Left ventricle myocardium inferior (tissue), 1 donor: ENCODE measurements around the gene PRKX. TPM values are rescaled to one million over a fixed set of nuclear protein-coding genes. Genes with fewer than 3 reads are reported as not detected.
"Not testable (repeated sequence)": the region's sequence is repeated elsewhere in the genome, so short reads cannot be mapped to it uniquely, and the experiment has no call there.

ENCODE experiments used
- DNase-seq: peaks from one replicate; pipeline ENCODE4 v3.0.0-alpha.2; 2020
- H3K27ac ChIP-seq: fragments of 200-600 bp; replicated peaks from 2 replicates; pipeline ENCODE4 v1.8.0; 2021
- H3K27me3 ChIP-seq: fragments of 200-600 bp; 2 replicates; pipeline ENCODE4 v1.8.0; 2021; ENCODE audit warnings: low read depth
- H3K36me3 ChIP-seq: fragments of 200-600 bp; 2 replicates; pipeline ENCODE4 v1.8.0; 2021
- H3K4me1 ChIP-seq: fragments of 200-600 bp; 2 replicates; pipeline ENCODE4 v1.8.0; 2021
- H3K4me3 ChIP-seq: fragments of 200-600 bp; 2 replicates; pipeline ENCODE4 v1.8.0; 2021; ENCODE audit warnings: mild to moderate bottlenecking, moderate library complexity
- H3K9me3 ChIP-seq: fragments of 200-600 bp; replicated peaks from 2 replicates; pipeline ENCODE4 v1.8.0; 2021
- CTCF ChIP-seq: fragments of 200-600 bp; IDR thresholded peaks from 2 replicates; pipeline ENCODE4 v1.8.0; 2021; ENCODE audit warnings: antibody characterized with exemption, mild to moderate bottlenecking, borderline replicate concordance
- intact Hi-C: fragments of 100-400 bp; cut with micrococcal nuclease; formaldehyde crosslinking; loops from one replicate; pipeline ENCODE4 v1.11.0; 2022
- total RNA-seq: library from RNA; stranded (reverse); fragmentation: NEBNext Ultra II Directional; extraction: Animal tissue kit (Norgen Biotek cat#: 25700); gene quantifications from one replicate; pipeline ENCODE4 v1.2.1, GENCODE V29; 2021
- donor health status: DM: no; HTN: yes; CAD: no; lungs with severe emphysema.

PRKX gene
- total RNA-seq, 1 donor from 2014 or later: 3.7 TPM

GRCh38 chrX:3699821-3700381, 13.5 kb downstream of the PRKX start:
- Histone ChIP-seq H3K36me3 (no peaks in the 10 kb centered on the region), H3K4me3 (peak overlapping the region; percentile 48), H3K9me3 (no peaks in the 10 kb centered on the region), H3K27me3 (no peaks in the 10 kb centered on the region), H3K4me1 (peaks cover 14% of the 10 kb centered on the region), H3K27ac (peak overlapping the region; percentile 80)
- DNase-seq: no peak
- intact Hi-C loops: no loop called here
- TF ChIP-seq CTCF: no peak

- Histone ChIP-seq H3K9me3 (no peaks in the 10 kb centered on the region), H3K27ac (peak overlapping the region; percentile 80), H3K4me1 (peaks cover 14% of the 10 kb centered on the region), H3K4me3 (peak overlapping the region; percentile 4), H3K36me3 (no peaks in the 10 kb centered on the region), H3K27me3 (no peaks in the 10 kb centered on the region)
- intact Hi-C loops: no loop called here
- DNase-seq: peak; percentile 24
- no peak for TF ChIP-seq CTCF
Observed at GRCh38 chrX:3697701-3698279, 15.7 kb downstream of the PRKX start.

- intact Hi-C loops: no loop called here
- H3K27ac ChIP-seq: peak overlapping the region; percentile 80
- H3K9me3 ChIP-seq: no peaks in the 10 kb centered on the region
Observed at GRCh38 chrX:3697220-3697684, 16.2 kb downstream of the PRKX start.

GRCh38 chrX:3695536-3695935, 17.9 kb downstream of the PRKX start:
- H3K27me3 ChIP-seq: no peaks in the 10 kb centered on the region
- no peak overlapping the region for H3K4me3 ChIP-seq
- TF ChIP-seq CTCF: no peak
- intact Hi-C loops: no loop called here
- H3K4me1 ChIP-seq: peaks cover 14% of the 10 kb centered on the region
- H3K36me3 ChIP-seq: no peaks in the 10 kb centered on the region
- H3K27ac ChIP-seq: no peak overlapping the region
- no peak for DNase-seq
- H3K9me3 ChIP-seq: no peaks in the 10 kb centered on the region

More at GRCh38 chrX:3697220-3697684, 16.2 kb downstream of the PRKX start:
- no peaks in the 10 kb centered on the region for H3K36me3 ChIP-seq
- no peak for TF ChIP-seq CTCF
- peaks cover 14% of the 10 kb centered on the region for H3K4me1 ChIP-seq
- no peak for DNase-seq
- no peaks in the 10 kb centered on the region for H3K27me3 ChIP-seq
- H3K4me3 ChIP-seq: peak overlapping the region; percentile 4

- Histone ChIP-seq H3K9me3 (no peaks in the 10 kb centered on the region), H3K27ac (no peak overlapping the region), H3K4me3 (no peak overlapping the region), H3K27me3 (no peaks in the 10 kb centered on the region), H3K36me3 (no peaks in the 10 kb centered on the region), H3K4me1 (no peaks in the 10 kb centered on the region)
- DNase-seq: no peak
- intact Hi-C loops: no loop called here
- no peak for TF ChIP-seq CTCF
Observed at GRCh38 chrX:3690140-3690539, 23.3 kb downstream of the PRKX start.

- H3K27me3 ChIP-seq, intact Hi-C loops, H3K36me3 ChIP-seq, H3K27ac ChIP-seq, H3K9me3 ChIP-seq, DNase-seq, H3K4me1 ChIP-seq, H3K4me3 ChIP-seq: not testable (repeated sequence)
Observed at GRCh38 chrX:3683236-3683635, 30.2 kb downstream of the PRKX start.
